ENCODE measurements around the gene CACNA1B. TPM values are rescaled to one million over a fixed set of nuclear protein-coding genes. Genes with fewer than 3 reads are reported as not detected.

CACNA1B gene
- total RNA-seq, 2 donors from 2014 or later = 0.02 to 0.07 TPM

DNA sequence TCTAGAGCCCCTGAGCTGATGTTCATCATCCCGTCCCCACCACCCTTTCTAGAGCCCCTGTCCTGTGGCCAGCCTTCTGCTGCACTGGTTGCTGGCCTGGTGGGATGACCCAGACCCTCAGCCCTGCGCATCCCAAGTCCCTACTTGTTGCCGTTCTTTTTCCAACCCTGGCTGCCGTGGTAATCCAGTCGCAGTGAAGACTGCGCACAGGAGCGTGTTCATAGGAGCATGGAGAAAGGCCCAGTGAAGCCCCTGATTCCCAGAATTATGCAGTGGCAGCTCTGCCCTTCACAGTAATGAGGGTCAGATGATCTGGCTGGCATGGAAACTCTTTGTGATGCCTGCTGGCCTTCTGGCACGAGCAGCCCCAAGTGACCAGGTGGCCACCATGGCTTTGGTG lies 183.3 kb downstream of the CACNA1B start:
- no peaks in the 10 kb centered on the region for H3K4me1 Mint-ChIP-seq (ENCODE audit: low read depth)
- DNase-seq (no peak), ATAC-seq (replicated peaks in 1 of 2) (no peak)
- H3K4me3 Mint-ChIP-seq = no peak overlapping the region
- no peak overlapping the region for H3K27ac Mint-ChIP-seq
- H3K36me3 Mint-ChIP-seq (ENCODE audit: insufficient read depth in 2 of 2) = no peaks in the 10 kb centered on the region
- no peaks in the 10 kb centered on the region for H3K9me3 Mint-ChIP-seq
- H3K27me3 Mint-ChIP-seq (ENCODE audit: low read depth) = peaks cover 9% of the 10 kb centered on the region

DNA sequence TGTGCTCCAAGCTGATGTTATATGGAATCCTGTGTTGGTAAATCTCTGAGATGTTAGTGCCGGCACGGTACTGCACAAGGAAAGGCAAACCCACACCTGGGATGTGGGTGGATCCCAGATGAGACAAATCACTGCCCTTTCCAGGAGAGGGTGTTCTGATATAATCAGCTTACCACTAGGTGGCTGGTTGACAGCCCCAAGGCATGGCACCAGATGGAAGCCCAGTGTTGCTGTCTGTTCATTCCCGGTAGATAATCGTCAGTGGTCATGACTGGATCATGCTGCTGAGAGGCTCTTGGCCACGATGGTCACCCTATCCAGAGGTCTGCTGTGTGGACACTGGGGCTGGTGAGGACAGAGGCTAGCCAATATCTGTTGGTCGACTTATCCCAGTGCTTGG lies 184.0 kb downstream of the CACNA1B start:
- H3K36me3 Mint-ChIP-seq (ENCODE audit: insufficient read depth in 2 of 2) = no peaks in the 10 kb centered on the region
- peaks cover 11% of the 10 kb centered on the region for H3K27me3 Mint-ChIP-seq (ENCODE audit: low read depth)
- ATAC-seq (replicated peaks in 1 of 2) (no peak), DNase-seq (no peak)
- no peak overlapping the region for H3K4me3 Mint-ChIP-seq
- H3K9me3 Mint-ChIP-seq = no peaks in the 10 kb centered on the region
- H3K27ac Mint-ChIP-seq = no peak overlapping the region
- H3K4me1 Mint-ChIP-seq (ENCODE audit: low read depth) = no peaks in the 10 kb centered on the region

GRCh38 chr9:138062196-138062595 lies 184.6 kb downstream of the CACNA1B start:
- Mint-ChIP-seq H3K36me3 (ENCODE audit: insufficient read depth in 2 of 2) (no peaks in the 10 kb centered on the region), H3K4me3 (no peak overlapping the region), H3K4me1 (ENCODE audit: low read depth) (no peaks in the 10 kb centered on the region), H3K27ac (no peak overlapping the region), H3K27me3 (ENCODE audit: low read depth) (peaks cover 11% of the 10 kb centered on the region), H3K9me3 (no peaks in the 10 kb centered on the region)
- DNase-seq = no peak
- ATAC-seq (replicated peaks in 1 of 2) = no peak

DNA sequence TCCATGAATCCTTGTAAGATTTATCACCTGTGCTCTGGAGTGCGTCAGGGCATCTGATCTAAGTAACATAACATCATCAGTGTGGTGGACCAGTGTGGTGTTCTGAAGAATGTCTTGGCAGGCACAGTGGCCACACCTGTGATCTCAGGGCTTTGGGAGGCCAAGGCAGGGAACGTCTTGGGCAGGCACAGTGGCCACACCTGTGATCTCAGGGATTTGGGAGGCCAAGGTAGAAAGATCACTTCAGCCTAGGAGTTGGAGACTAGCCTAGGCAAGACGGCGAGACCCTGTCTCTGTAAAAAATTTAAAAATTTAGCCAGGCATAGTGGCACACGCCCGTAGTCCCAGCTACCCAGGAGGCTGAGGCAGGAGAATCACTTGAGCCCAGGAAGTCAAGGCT lies 185.5 kb downstream of the CACNA1B start:
- Mint-ChIP-seq H3K4me1 (ENCODE audit: low read depth) (no peaks in the 10 kb centered on the region), H3K36me3 (ENCODE audit: insufficient read depth in 2 of 2) (no peaks in the 10 kb centered on the region), H3K9me3 (no peaks in the 10 kb centered on the region), H3K27me3 (ENCODE audit: low read depth) (peaks cover 11% of the 10 kb centered on the region), H3K4me3 (no peak overlapping the region), H3K27ac (no peak overlapping the region)
- DNase-seq (no peak), ATAC-seq (replicated peaks in 1 of 2) (no peak)

GRCh38 chr9:138063785-138064184 lies 186.2 kb downstream of the CACNA1B start:
- H3K27me3 Mint-ChIP-seq (ENCODE audit: low read depth) = peaks cover 11% of the 10 kb centered on the region
- no peak overlapping the region for H3K4me3 Mint-ChIP-seq
- ATAC-seq (replicated peaks in 1 of 2) = no peak
- H3K9me3 Mint-ChIP-seq = no peaks in the 10 kb centered on the region
- no peaks in the 10 kb centered on the region for H3K36me3 Mint-ChIP-seq (ENCODE audit: insufficient read depth in 2 of 2)
- H3K27ac Mint-ChIP-seq = no peak overlapping the region
- H3K4me1 Mint-ChIP-seq (ENCODE audit: low read depth) = no peaks in the 10 kb centered on the region
- DNase-seq = no peak

GRCh38 chr9:138064547-138064946 lies 187.0 kb downstream of the CACNA1B start:
- no peak overlapping the region for H3K4me3 Mint-ChIP-seq
- peaks cover 11% of the 10 kb centered on the region for H3K27me3 Mint-ChIP-seq (ENCODE audit: low read depth)
- no peaks in the 10 kb centered on the region for H3K4me1 Mint-ChIP-seq (ENCODE audit: low read depth)
- H3K27ac Mint-ChIP-seq = no peak overlapping the region
- ATAC-seq (replicated peaks in 1 of 2) (no peak), DNase-seq (no peak)
- H3K9me3 Mint-ChIP-seq = no peaks in the 10 kb centered on the region
- H3K36me3 Mint-ChIP-seq (ENCODE audit: insufficient read depth in 2 of 2) = no peaks in the 10 kb centered on the region

- Mint-ChIP-seq H3K27ac (no peak overlapping the region), H3K4me3 (no peak overlapping the region), H3K27me3 (ENCODE audit: low read depth) (peaks cover 11% of the 10 kb centered on the region), H3K4me1 (ENCODE audit: low read depth) (no peaks in the 10 kb centered on the region), H3K9me3 (no peaks in the 10 kb centered on the region), H3K36me3 (ENCODE audit: insufficient read depth in 2 of 2) (no peaks in the 10 kb centered on the region)
- ATAC-seq (replicated peaks in 1 of 2) (no peak), DNase-seq (no peak)
These were observed 187.7 kb downstream of the CACNA1B start for GRCh38 chr9:138065287-138065686.

DNA sequence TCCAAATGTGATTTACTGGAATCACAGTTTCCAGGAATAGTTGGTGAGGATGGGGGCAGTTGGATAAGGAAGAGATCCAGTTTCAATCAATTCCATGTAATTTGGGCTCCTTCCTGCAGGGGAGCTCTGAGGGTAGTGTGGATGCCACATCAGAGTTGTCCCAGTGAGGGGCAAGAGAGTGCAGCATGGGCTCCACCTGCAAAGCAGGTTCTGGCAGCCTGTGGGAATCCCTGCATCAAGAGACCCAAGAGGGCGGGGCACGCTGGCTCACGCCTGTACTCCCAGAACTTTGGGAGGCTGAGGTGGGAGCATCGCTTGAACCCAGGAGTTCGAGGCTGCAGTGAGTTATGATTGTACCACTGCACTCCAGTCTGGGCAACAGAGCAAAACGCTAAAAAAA lies 188.5 kb downstream of the CACNA1B start:
- H3K4me1 Mint-ChIP-seq (ENCODE audit: low read depth) = no peaks in the 10 kb centered on the region
- ATAC-seq (replicated peaks in 1 of 2) (no peak), DNase-seq (no peak)
- H3K27ac Mint-ChIP-seq = no peak overlapping the region
- no peaks in the 10 kb centered on the region for H3K36me3 Mint-ChIP-seq (ENCODE audit: insufficient read depth in 2 of 2)
- peaks cover 11% of the 10 kb centered on the region for H3K27me3 Mint-ChIP-seq (ENCODE audit: low read depth)
- H3K4me3 Mint-ChIP-seq = no peak overlapping the region
- no peaks in the 10 kb centered on the region for H3K9me3 Mint-ChIP-seq

DNA sequence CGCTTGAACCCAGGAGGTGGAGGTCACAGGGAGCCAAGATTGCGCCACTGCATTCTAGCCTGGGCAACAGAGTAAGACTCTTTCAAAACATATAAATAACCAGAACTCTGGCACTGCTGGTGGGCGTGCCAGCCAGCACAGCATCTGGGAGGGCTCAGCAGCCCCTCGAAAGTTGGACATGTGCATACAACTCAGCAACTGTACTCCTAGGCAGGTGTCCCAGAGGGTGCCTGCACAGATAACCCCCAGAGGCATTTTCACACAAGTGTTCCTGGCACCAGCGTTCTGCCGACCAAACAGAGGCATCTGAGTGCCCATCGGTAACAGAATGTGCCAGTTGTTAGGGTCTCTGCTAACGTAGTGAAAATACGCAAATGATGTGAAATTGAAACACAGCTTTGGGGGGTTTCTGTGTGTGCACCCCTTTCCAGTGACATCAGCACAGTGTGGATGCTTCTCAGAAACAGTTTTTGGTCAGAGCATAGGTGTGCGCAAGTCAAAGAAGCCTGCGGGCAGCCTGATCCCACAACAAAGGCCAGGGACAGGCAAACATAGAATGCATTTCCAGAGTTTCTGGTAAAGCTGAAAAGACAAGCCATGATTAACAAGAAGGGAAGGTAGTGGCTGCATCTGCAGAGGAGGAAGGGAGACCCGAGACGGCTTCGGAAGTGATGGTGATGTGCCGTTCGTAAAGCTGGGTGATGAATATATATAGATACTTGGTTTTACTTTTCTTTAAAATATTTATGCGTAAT lies 190.2 kb downstream of the CACNA1B start:
- Mint-ChIP-seq H3K4me3 (no peak overlapping the region), H3K9me3 (no peaks in the 10 kb centered on the region), H3K4me1 (ENCODE audit: low read depth) (no peaks in the 10 kb centered on the region), H3K27ac (no peak overlapping the region), H3K27me3 (ENCODE audit: low read depth) (peaks cover 11% of the 10 kb centered on the region), H3K36me3 (ENCODE audit: insufficient read depth in 2 of 2) (no peaks in the 10 kb centered on the region)
- ATAC-seq (replicated peaks in 1 of 2) (no peak), DNase-seq (no peak)

DNA sequence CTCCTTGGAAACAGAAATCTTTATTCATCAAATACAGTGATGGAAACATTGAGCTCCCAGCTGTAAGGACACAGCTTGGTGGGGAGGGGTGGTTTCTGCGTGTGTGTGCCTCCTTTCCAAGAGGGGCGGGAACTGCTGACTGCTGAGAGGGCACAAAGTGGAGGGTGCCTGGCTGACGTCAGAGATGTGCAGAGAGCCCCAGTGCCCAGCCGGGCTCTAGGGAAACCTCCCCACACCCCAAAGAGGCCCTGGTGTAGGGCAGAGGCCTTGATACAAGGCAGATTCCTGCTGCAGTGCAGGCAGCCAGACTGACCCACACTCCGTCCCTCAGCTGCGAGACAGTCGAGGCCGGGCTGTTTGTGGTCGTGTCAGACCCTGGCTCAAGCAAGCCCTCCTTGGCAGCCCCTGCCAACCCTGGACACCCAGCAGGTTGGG lies 191.0 kb downstream of the CACNA1B start:
- DNase-seq (no peak), ATAC-seq (replicated peaks in 1 of 2) (no peak)
- Mint-ChIP-seq H3K4me3 (no peak overlapping the region), H3K36me3 (ENCODE audit: insufficient read depth in 2 of 2) (no peaks in the 10 kb centered on the region), H3K9me3 (no peaks in the 10 kb centered on the region), H3K27me3 (ENCODE audit: low read depth) (peaks cover 11% of the 10 kb centered on the region), H3K27ac (no peak overlapping the region), H3K4me1 (ENCODE audit: low read depth) (no peaks in the 10 kb centered on the region)

GRCh38 chr9:138069731-138070456 lies 192.3 kb downstream of the CACNA1B start:
- H3K4me3 Mint-ChIP-seq = no peak overlapping the region
- DNase-seq = no peak
- no peaks in the 10 kb centered on the region for H3K36me3 Mint-ChIP-seq (ENCODE audit: insufficient read depth in 2 of 2)
- peaks cover 11% of the 10 kb centered on the region for H3K27me3 Mint-ChIP-seq (ENCODE audit: low read depth)
- no peak for ATAC-seq (replicated peaks in 1 of 2)
- H3K27ac Mint-ChIP-seq = no peak overlapping the region
- no peaks in the 10 kb centered on the region for H3K9me3 Mint-ChIP-seq
- no peaks in the 10 kb centered on the region for H3K4me1 Mint-ChIP-seq (ENCODE audit: low read depth)

GRCh38 chr9:138070815-138071214 lies 193.2 kb downstream of the CACNA1B start:
- no peaks in the 10 kb centered on the region for H3K36me3 Mint-ChIP-seq (ENCODE audit: insufficient read depth in 2 of 2)
- H3K27ac Mint-ChIP-seq = no peak overlapping the region
- no peak for ATAC-seq (replicated peaks in 1 of 2)
- no peaks in the 10 kb centered on the region for H3K9me3 Mint-ChIP-seq
- no peaks in the 10 kb centered on the region for H3K4me1 Mint-ChIP-seq (ENCODE audit: low read depth)
- H3K4me3 Mint-ChIP-seq = no peak overlapping the region
- DNase-seq = no peak
- peaks cover 2% of the 10 kb centered on the region for H3K27me3 Mint-ChIP-seq (ENCODE audit: low read depth)

GRCh38 chr9:138071292-138071691 lies 193.7 kb downstream of the CACNA1B start:
- H3K36me3 Mint-ChIP-seq (ENCODE audit: insufficient read depth in 2 of 2) = no peaks in the 10 kb centered on the region
- DNase-seq = no peak
- no peaks in the 10 kb centered on the region for H3K4me1 Mint-ChIP-seq (ENCODE audit: low read depth)
- no peak for ATAC-seq (replicated peaks in 1 of 2)
- H3K27me3 Mint-ChIP-seq (ENCODE audit: low read depth) = no peaks in the 10 kb centered on the region
- no peaks in the 10 kb centered on the region for H3K9me3 Mint-ChIP-seq
- H3K27ac Mint-ChIP-seq = no peak overlapping the region
- no peak overlapping the region for H3K4me3 Mint-ChIP-seq

DNA sequence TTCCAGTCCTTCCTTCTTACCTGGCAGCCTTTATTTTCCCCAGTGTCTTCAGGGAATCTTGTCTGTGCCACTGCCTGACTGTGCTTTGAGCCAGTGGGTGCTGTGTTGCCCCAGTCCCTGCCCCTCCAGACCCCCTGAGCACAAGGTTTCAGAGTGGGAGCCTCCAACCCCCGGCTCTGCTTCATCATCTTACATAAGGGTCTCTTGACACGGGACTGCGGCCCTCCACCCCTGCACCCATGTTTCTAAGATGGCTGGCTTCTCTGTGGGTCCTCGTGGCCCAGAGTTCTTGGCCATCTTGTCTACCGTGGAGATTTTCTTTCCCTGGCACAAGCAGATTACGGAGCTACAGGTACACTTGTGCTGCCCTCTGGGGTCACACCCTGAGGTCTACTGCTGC lies 194.1 kb downstream of the CACNA1B start:
- Mint-ChIP-seq H3K4me3 (no peak overlapping the region), H3K27me3 (ENCODE audit: low read depth) (no peaks in the 10 kb centered on the region), H3K4me1 (ENCODE audit: low read depth) (no peaks in the 10 kb centered on the region), H3K27ac (no peak overlapping the region), H3K36me3 (ENCODE audit: insufficient read depth in 2 of 2) (no peaks in the 10 kb centered on the region), H3K9me3 (no peaks in the 10 kb centered on the region)
- no peak for ATAC-seq (replicated peaks in 1 of 2)
- no peak for DNase-seq

Measured in activated T-cell treated with anti-CD3 and anti-CD28 coated beads, Interleukin-2, amount 50 U/mL, for 72 hours (primary cell).